Type B pancreatic cell (in vitro differentiated cells): Measurements from ENCODE around the gene PDE2A. TPM values are rescaled to one million over a fixed set of nuclear protein-coding genes. Genes with fewer than 3 reads are reported as not detected.

Source experiments
- DNase-seq: peaks from one replicate; pipeline ENCODE4 v3.0.0; 2021; ENCODE audit warnings: mixed read lengths; ENCODE audit not compliant: unreplicated experiment; ENCODE audit errors: extremely low spot score
- H3K27ac Mint-ChIP-seq: 2 replicates; pipeline ENCODE4 v1.8.0; 2021; ENCODE audit warnings: mild to moderate bottlenecking, mixed read lengths
- H3K27me3 Mint-ChIP-seq: 2 replicates; pipeline ENCODE4 v1.8.0; 2021; ENCODE audit warnings: mixed read lengths
- H3K36me3 Mint-ChIP-seq: 2 replicates; pipeline ENCODE4 v1.8.0; 2021; ENCODE audit warnings: mixed read lengths
- H3K4me1 Mint-ChIP-seq: one replicate; pipeline ENCODE4 v1.8.0; 2021; ENCODE audit warnings: mixed read lengths; ENCODE audit not compliant: unreplicated experiment
- H3K4me3 Mint-ChIP-seq: 2 replicates; pipeline ENCODE4 v1.8.0; 2021; ENCODE audit warnings: mild to moderate bottlenecking, mixed read lengths
- H3K9me3 Mint-ChIP-seq: 2 replicates; pipeline ENCODE4 v1.8.0; 2021; ENCODE audit warnings: mixed read lengths
- total RNA-seq: library from RNA; stranded (reverse); gene quantifications from 2 replicates; pipeline ENCODE4 v1.2.1, GENCODE V29; 2021; ENCODE audit warnings: low replicate concordance
- TF ChIP-seq, protein P1 (sequence below): fragments of 200-600 bp; sonication (generic); conservative IDR thresholded peaks from 2 replicates; pipeline ENCODE4 v1.5.0; 2021; ENCODE audit warnings: antibody characterized with exemption, mild to moderate bottlenecking

PDE2A gene
- total RNA-seq, 1 donor from 2014 or later, result 2.8 TPM

DNA sequence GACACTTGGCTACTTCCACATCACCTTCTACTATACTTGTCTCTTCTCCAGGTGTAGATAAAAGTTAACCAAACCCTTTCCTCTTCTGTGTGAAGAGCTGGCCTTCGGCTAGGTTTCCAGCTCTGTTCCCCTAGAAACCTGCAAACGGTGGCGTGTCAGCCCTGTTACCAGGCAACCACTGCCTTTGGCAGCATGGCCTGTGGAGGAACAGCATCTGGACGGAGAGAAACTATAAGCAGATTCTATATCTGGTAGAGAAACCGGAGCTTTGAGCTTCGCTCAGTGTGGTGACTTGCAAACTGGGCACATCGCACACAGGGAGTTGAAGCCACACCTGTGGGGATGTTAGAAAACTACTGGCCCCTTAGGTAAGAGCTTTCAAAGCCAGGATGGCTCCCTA, 42.1 kb upstream of the PDE2A start:
- H3K27ac Mint-ChIP-seq, result peak overlapping the region; percentile 86
- H3K9me3 Mint-ChIP-seq, result no peaks in the 10 kb centered on the region
- peaks cover 47% of the 10 kb centered on the region for H3K4me1 Mint-ChIP-seq
- peak overlapping the region; percentile 65 for H3K4me3 Mint-ChIP-seq
- no peaks in the 10 kb centered on the region for H3K27me3 Mint-ChIP-seq
- peaks cover under 1% of the 10 kb centered on the region for H3K36me3 Mint-ChIP-seq
- DNase-seq, result no peak
- TF ChIP-seq, protein P1, sequence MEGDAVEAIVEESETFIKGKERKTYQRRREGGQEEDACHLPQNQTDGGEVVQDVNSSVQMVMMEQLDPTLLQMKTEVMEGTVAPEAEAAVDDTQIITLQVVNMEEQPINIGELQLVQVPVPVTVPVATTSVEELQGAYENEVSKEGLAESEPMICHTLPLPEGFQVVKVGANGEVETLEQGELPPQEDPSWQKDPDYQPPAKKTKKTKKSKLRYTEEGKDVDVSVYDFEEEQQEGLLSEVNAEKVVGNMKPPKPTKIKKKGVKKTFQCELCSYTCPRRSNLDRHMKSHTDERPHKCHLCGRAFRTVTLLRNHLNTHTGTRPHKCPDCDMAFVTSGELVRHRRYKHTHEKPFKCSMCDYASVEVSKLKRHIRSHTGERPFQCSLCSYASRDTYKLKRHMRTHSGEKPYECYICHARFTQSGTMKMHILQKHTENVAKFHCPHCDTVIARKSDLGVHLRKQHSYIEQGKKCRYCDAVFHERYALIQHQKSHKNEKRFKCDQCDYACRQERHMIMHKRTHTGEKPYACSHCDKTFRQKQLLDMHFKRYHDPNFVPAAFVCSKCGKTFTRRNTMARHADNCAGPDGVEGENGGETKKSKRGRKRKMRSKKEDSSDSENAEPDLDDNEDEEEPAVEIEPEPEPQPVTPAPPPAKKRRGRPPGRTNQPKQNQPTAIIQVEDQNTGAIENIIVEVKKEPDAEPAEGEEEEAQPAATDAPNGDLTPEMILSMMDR, result no peak

DNA sequence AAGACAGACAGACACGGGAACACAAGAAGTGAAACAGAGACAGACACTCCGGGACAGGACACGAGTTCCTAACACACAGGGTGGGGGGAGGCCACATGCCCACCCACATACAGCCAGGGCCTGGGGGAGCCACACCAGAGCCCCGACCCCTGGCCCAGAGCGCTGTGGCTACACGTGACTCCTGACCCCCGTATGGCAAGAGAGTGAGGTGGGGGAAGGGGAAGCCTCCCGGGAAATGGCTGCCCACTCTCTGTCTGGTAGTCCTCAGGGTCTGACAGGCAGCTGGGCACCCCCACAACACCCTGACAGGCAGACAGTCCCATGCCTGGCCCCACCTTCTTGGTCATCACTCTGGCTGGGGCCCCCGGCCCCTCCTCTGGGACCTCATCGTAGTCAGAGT, 38.6 kb upstream of the PDE2A start:
- Mint-ChIP-seq H3K4me1 (peaks cover 26% of the 10 kb centered on the region), H3K36me3 (peaks cover 13% of the 10 kb centered on the region), H3K4me3 (peak overlapping the region; percentile 37), H3K27me3 (no peaks in the 10 kb centered on the region), H3K27ac (peak overlapping the region; percentile 25), H3K9me3 (no peaks in the 10 kb centered on the region)
- no peak for DNase-seq
- TF ChIP-seq, protein P1, result no peak

DNA sequence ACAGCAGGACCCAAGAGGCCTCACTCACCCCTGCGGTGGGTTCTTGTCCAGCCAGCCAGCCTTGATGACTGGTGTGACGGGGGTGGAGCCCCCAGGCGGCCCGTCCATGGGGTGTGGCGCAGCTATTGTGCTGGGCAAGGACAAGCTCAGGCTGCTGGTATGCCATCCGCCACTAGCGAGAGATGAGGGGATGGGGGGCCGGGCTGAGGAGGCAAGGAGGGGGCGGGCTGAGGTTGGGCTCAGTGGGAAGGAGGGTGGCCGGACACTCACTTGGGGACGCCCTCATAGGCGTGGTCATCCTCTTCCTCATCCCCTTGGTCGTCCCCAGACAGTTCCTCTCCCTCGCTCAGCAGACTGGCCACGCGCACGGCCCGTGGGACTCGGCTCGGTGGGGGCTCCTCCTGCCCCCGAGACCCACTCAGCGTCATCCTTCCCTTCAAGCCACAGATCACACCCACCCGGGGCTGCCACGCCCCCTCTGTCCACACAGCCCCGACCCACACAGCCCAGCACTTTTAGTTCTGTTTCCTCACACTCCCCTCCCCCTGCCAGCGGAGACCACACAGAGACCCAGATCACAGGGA, 38.0 kb upstream of the PDE2A start:
- no peaks in the 10 kb centered on the region for H3K9me3 Mint-ChIP-seq
- no peaks in the 10 kb centered on the region for H3K27me3 Mint-ChIP-seq
- peaks cover 16% of the 10 kb centered on the region for H3K36me3 Mint-ChIP-seq
- no peak for DNase-seq
- peak overlapping the region; percentile 25 for H3K27ac Mint-ChIP-seq
- H3K4me3 Mint-ChIP-seq, result peak overlapping the region; percentile 37
- peaks cover 26% of the 10 kb centered on the region for H3K4me1 Mint-ChIP-seq
- TF ChIP-seq, protein P1, result no peak

DNA sequence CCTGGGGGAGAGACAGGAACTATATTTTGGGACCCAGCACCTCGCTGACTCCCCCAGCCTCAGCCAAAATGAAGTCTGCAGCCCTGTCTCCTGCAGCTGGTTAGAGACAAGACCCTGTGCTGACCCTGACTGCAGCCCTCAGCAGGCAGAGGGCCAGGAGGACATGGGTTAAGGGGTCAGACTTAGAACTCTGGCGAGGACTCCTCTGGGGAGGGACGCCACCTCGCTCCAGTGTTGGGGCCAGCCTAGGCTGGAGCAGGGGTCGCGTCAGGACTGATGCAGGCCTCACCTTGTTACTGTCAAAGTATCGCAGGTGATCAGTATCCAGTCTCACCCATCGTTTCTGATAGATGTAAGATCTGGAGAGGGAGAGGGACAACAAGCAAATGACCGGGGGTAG, 36.9 kb upstream of the PDE2A start:
- no peak for DNase-seq
- TF ChIP-seq, protein P1, result no peak
- Mint-ChIP-seq H3K27me3 (no peaks in the 10 kb centered on the region), H3K9me3 (no peaks in the 10 kb centered on the region), H3K4me3 (no peak overlapping the region), H3K27ac (no peak overlapping the region), H3K4me1 (peaks cover 29% of the 10 kb centered on the region), H3K36me3 (peaks cover 16% of the 10 kb centered on the region)

DNA sequence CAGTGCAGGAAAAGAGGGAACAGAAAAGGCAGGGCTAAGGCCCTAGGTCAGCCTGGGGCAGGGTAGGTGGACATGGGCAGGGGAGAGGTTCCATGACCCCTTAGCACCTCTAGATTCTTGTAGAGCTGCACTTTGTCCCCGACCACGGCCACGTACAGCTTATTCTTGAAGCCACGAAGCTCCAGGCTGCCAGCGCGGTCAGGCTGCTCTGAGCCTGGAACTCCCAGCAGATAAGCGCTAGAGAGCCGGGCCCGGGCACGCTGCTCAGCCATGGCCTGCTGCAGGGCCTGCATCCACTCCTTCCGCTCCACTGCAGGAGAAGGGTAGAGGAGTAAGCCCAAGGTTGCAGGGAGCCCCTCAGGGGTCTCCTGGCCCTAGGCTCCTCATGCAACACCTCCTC, 36.1 kb upstream of the PDE2A start:
- Mint-ChIP-seq H3K27ac (no peak overlapping the region), H3K9me3 (no peaks in the 10 kb centered on the region), H3K4me3 (no peak overlapping the region), H3K27me3 (no peaks in the 10 kb centered on the region), H3K4me1 (peaks cover 31% of the 10 kb centered on the region), H3K36me3 (peaks cover 16% of the 10 kb centered on the region)
- DNase-seq, result no peak
- TF ChIP-seq, protein P1, result no peak
